NCI-H69 (cell line): Measurements from ENCODE around the gene CAB39.
A peak's percentile ranks its signal among the peaks of the same experiment; 100 is the strongest.

Experiments used
- DNase-seq: peaks from one replicate; lab custom pipeline; 2025; lab: John Stamatoyannopoulos, UW

Gene CAB39

GRCh38 chr2:230785346-230785745 is 72.7 kb downstream of the CAB39 start:
- no peak for DNase-seq

- DNase-seq: no peak
Measured at GRCh38 chr2:230787101-230787500, 74.5 kb downstream of the CAB39 start.

- DNase-seq: no peak
Measured at GRCh38 chr2:230788554-230789175, 76.0 kb downstream of the CAB39 start.

GRCh38 chr2:230790981-230791380 is 78.3 kb downstream of the CAB39 start:
- DNase-seq: no peak

- DNase-seq: no peak
Measured at GRCh38 chr2:230793572-230794359, 81.1 kb downstream of the CAB39 start.

- no peak for DNase-seq
Measured at GRCh38 chr2:230794497-230794896, 81.9 kb downstream of the CAB39 start.

- no peak for DNase-seq
Measured at GRCh38 chr2:230795856-230796255, 83.2 kb downstream of the CAB39 start.

- no peak for DNase-seq
Measured at GRCh38 chr2:230796280-230796862, 83.7 kb downstream of the CAB39 start.

- DNase-seq: no peak
Measured at GRCh38 chr2:230797515-230798495, 85.2 kb downstream of the CAB39 start.

- peak; percentile 30 for DNase-seq
Measured at GRCh38 chr2:230798769-230799399, 86.2 kb downstream of the CAB39 start.

GRCh38 chr2:230805353-230806017 is 92.8 kb downstream of the CAB39 start:
- no peak for DNase-seq

- DNase-seq: no peak
Measured at GRCh38 chr2:230807729-230808128, 95.1 kb downstream of the CAB39 start.

GRCh38 chr2:230809015-230809414 is 96.4 kb downstream of the CAB39 start:
- DNase-seq: no peak

- DNase-seq: no peak
Measured at GRCh38 chr2:230809677-230810251, 97.1 kb downstream of the CAB39 start.

- DNase-seq: no peak
Measured at GRCh38 chr2:230811508-230811907, 98.9 kb downstream of the CAB39 start.

GRCh38 chr2:230812033-230812432 is 99.4 kb downstream of the CAB39 start:
- no peak for DNase-seq

- DNase-seq: no peak
Measured at GRCh38 chr2:230814616-230815015, 102.0 kb downstream of the CAB39 start.

- no peak for DNase-seq
Measured at GRCh38 chr2:230815088-230815487, 102.4 kb downstream of the CAB39 start.

- no peak for DNase-seq
Measured at GRCh38 chr2:230816735-230817134, 104.1 kb downstream of the CAB39 start.

- DNase-seq: no peak
Measured at GRCh38 chr2:230819433-230819832, 106.8 kb downstream of the CAB39 start.
